Measurements from ENCODE around the gene KMT2D. TPM values are rescaled to one million over a fixed set of nuclear protein-coding genes. Genes with fewer than 3 reads are reported as not detected.

The KMT2D gene
- total RNA-seq, 2 donors from 2014 or later, result 82.7 to 99.7 TPM

GRCh38 chr12:49097381-49097780, 36.8 kb upstream of the KMT2D start:
- WGBS, result 93% methylated on average over 3 of the region's 3 CpGs

DNA sequence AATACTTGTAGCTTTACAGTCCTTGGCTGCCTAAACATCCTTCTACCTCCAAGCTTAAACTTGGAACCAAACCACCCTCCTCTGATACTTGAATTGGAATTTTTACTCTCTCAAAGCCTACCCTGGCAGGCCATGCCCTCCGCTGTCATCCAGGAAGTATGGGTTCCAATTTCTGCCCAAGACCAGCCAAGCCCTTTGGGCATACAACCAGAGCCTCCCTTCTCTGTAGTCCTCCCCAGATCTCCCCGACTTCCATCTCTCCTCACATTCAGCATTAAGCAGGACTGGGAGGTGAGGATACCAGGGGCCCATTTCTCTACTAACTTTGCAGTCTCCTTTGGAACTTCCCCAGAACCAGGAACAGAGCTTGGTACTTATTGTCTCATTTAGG, 34.4 kb upstream of the KMT2D start:
- Histone ChIP-seq H3K36me3 (no peaks in the 10 kb centered on the region), H3K9me3 (no peaks in the 10 kb centered on the region), H3K4me3 (no peak overlapping the region), H3K4me1 (replicated peaks) (peaks cover 2% of the 10 kb centered on the region), H3K27ac (no peak overlapping the region), H3K27me3 (replicated peaks; ENCODE audit: insufficient read depth) (peaks cover 21% of the 10 kb centered on the region)
- no peak for DNase-seq (ENCODE audit: low spot score)
- 55% methylated on average over 2 of the region's 2 CpGs for WGBS
- intact Hi-C loops (cut with DNase I), result no loop called here
- TF ChIP-seq POLR2A (IDR thresholded peaks at IDR 0.05), result no peak
- no peak for TF ChIP-seq POLR2AphosphoS5 (IDR thresholded peaks at IDR 0.05)
- TF ChIP-seq, protein P1, sequence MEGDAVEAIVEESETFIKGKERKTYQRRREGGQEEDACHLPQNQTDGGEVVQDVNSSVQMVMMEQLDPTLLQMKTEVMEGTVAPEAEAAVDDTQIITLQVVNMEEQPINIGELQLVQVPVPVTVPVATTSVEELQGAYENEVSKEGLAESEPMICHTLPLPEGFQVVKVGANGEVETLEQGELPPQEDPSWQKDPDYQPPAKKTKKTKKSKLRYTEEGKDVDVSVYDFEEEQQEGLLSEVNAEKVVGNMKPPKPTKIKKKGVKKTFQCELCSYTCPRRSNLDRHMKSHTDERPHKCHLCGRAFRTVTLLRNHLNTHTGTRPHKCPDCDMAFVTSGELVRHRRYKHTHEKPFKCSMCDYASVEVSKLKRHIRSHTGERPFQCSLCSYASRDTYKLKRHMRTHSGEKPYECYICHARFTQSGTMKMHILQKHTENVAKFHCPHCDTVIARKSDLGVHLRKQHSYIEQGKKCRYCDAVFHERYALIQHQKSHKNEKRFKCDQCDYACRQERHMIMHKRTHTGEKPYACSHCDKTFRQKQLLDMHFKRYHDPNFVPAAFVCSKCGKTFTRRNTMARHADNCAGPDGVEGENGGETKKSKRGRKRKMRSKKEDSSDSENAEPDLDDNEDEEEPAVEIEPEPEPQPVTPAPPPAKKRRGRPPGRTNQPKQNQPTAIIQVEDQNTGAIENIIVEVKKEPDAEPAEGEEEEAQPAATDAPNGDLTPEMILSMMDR (IDR thresholded peaks at IDR 0.05), result no peak

More at GRCh38 chr12:49097381-49097780, 36.8 kb upstream of the KMT2D start:
- Histone ChIP-seq H3K27me3 (replicated peaks; ENCODE audit: insufficient read depth) (peaks cover 6% of the 10 kb centered on the region), H3K36me3 (peaks cover 6 to 18% of the 10 kb centered on the region in 2 donors), H3K27ac (no peak overlapping the region), H3K9me3 (no peaks in the 10 kb centered on the region), H3K4me1 (replicated peaks) (no peaks in the 10 kb centered on the region), H3K4me3 (no peak overlapping the region)
- intact Hi-C loops (cut with DNase I), result no loop called here
- TF ChIP-seq, protein P1 (IDR thresholded peaks at IDR 0.05), result no peak
- TF ChIP-seq POLR2A (IDR thresholded peaks at IDR 0.05), result no peak
- no peak for DNase-seq (ENCODE audit: low spot score)

GRCh38 chr12:49094160-49094974, 33.8 kb upstream of the KMT2D start, which contains the start of gene DHH:
Gene DHH (minus strand): TSS chr12:49094801. CDS start chr12:49094512, 289 bp downstream.
- TF ChIP-seq POLR2AphosphoS5 (IDR thresholded peaks at IDR 0.05), result no peak
- no peak for TF ChIP-seq POLR2A (IDR thresholded peaks at IDR 0.05)
- TF ChIP-seq, protein P1 (IDR thresholded peaks at IDR 0.05), result no peak
- H3K27ac ChIP-seq, result no peak within 1 kb of the TSS
- H3K27me3 ChIP-seq (replicated peaks; ENCODE audit: insufficient read depth), result peaks cover 22% of the 10 kb centered on the region
- no peaks in the 10 kb centered on the region for H3K36me3 ChIP-seq
- DNase-seq (ENCODE audit: low spot score), result no peak
- WGBS, result 1% methylated on average over 42 of the region's 49 CpGs
- intact Hi-C loops (cut with DNase I), result no loop called here
- no peak within 1 kb of the TSS for H3K4me3 ChIP-seq
- no peaks in the 10 kb centered on the region for H3K9me3 ChIP-seq
- peaks cover 5% of the 10 kb centered on the region for H3K4me1 ChIP-seq (replicated peaks)

- TF ChIP-seq POLR2AphosphoS5 (IDR thresholded peaks at IDR 0.05), result no peak
- Histone ChIP-seq H3K4me3 (no peak overlapping the region), H3K4me1 (replicated peaks) (peaks cover 5% of the 10 kb centered on the region), H3K9me3 (no peaks in the 10 kb centered on the region), H3K27ac (no peak overlapping the region), H3K36me3 (no peaks in the 10 kb centered on the region), H3K27me3 (replicated peaks; ENCODE audit: insufficient read depth) (peaks cover 27% of the 10 kb centered on the region)
- WGBS, result 11% methylated on average over 9 of the region's 9 CpGs
- intact Hi-C loops (cut with DNase I), result no loop called here
- DNase-seq (ENCODE audit: low spot score), result no peak
Observed at GRCh38 chr12:49093792-49094159, 33.2 kb upstream of the KMT2D start.

DNA sequence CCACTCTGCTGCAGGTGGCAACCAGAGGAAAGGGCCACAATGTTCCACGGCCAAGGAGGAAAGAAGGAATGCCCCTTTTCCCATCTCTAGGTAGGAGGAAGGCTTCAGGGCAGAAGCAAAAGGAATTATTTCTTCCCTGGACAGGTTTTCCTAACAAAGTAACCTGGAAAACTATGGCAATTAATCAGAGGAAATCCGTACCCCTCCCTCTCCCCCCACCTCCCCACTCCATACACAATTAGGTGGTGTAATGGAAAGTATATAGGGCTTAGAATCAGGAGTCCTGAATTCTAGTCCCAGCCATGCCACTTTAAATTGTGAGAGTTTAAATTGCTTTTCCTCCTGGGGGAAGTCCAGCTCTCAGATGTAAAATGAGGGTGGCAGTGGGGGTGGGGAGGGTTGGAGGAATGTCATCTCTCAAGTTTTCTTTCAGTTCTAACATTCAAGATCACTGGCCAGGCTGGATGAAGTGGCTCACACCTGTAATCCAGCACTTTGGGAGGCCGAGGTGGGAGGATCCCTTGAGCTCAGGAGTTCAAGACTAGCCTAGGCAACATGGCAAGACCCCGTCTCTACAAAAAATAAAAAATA, 32.3 kb upstream of the KMT2D start:
- H3K9me3 ChIP-seq, result no peaks in the 10 kb centered on the region
- DNase-seq (ENCODE audit: low spot score), result no peak
- H3K36me3 ChIP-seq, result no peaks in the 10 kb centered on the region
- WGBS, result 53% methylated on average over 4 of the region's 4 CpGs
- TF ChIP-seq POLR2A (IDR thresholded peaks at IDR 0.05), result no peak
- TF ChIP-seq, protein P1 (IDR thresholded peaks at IDR 0.05), result no peak
- TF ChIP-seq POLR2AphosphoS5 (IDR thresholded peaks at IDR 0.05), result no peak
- H3K4me3 ChIP-seq, result no peak overlapping the region
- peaks cover 5% of the 10 kb centered on the region for H3K4me1 ChIP-seq (replicated peaks)
- H3K27me3 ChIP-seq (replicated peaks; ENCODE audit: insufficient read depth), result peaks cover 27% of the 10 kb centered on the region
- intact Hi-C loops (cut with DNase I), result no loop called here
- no peak overlapping the region for H3K27ac ChIP-seq

All from prostate gland (tissue), 2 donors.